Endothelial cell of coronary artery (primary cell): ENCODE measurements around the gene RASAL2. TPM values are rescaled to one million over a fixed set of nuclear protein-coding genes. Genes with fewer than 3 reads are reported as not detected.

Experiments
- total RNA-seq: library from RNA; depleted of rRNA; stranded (reverse); fragments of >200 nt; gene quantifications from 2 replicates; pipeline ENCODE4 v1.2.3, GENCODE V29; 2014

The RASAL2 gene
- total RNA-seq = 11.1 and 12.9 TPM in 2 replicates

DNA sequence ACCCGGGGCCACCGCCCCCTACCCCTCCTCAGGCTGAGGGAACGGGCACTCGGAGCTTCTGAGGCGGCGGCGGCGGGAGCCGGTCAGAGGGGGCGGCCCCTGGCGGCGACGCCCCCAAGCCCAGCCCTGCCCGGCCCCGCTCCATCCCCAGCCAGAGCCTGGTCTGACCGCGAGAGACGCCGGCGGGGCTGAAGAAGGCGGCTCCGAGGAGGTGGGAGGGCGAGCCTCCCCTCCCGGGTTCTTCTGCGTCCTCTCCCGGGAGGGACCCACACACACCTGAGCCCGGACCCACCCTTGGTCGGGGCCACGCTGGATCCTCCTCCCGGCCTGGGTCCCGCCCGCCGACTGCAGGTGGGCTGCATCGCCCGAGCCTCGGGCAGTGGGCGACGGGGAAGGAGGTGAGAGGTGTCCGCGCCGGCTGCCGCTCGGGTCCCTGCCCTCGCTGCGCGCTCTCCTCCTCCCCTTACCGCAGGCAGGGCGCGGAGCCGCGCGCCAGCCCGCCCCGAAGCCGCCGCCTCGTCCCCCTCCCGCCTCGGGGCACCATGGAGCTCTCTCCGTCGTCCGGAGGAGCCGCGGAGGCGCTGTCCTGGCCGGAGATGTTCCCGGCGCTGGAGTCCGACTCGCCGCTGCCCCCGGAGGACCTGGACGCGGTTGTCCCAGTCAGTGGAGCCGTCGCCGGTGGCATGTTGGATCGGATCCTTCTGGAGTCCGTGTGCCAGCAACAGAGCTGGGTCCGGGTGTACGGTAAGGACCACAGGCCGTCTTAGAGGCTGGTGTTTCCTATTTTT, at the start of gene RASAL2:
TSS of gene RASAL2 (plus strand) at position 154 of the 788 bp plus-strand sequence. CDS start at position 543, 389 bp downstream.

DNA sequence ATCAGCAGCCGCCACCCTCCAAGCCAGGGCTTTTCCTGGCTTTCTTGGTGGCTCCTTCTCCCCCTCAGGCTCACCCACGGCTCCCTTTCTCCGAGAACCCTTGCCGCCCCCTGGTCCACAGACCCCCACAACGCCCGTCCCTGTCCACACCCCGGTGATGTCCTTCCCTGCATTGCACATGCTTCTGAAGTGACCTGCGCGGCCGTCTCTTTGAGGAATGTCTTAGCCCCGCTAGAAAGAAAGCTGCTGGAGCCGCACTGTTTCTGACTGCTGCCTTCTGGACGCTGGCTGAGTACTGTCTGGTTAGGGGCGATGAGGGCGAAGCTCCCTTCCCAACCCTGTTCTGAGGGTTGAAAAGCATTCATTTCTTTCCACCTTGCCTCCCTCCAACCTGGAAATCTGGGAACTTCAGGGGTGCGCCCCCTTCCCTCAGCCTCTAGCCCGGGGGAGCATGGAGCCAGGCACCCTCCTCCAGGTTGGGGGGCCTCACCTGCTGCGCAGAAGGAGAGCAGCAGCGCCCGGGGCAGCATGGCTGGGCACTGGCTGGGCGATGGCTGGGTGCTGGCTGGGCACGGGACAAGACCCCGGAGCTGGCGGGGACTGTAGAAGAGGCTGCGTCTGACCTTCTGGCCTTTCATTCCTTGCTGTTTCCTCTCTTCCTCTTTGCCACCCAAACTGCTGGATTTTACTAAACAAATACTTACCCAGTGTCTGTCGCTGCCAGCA, 402.7 kb downstream of the RASAL2 start, which contains the start of gene CLEC20A:
TSS of gene CLEC20A (minus strand) at position 555 of the 726 bp plus-strand sequence. CDS start at position 530, 25 bp downstream.

GRCh38 chr1:178512566-178513277, 418.8 kb downstream of the RASAL2 start, which contains the start of gene TEX35:
Gene TEX35 (plus strand): TSS chr1:178513109. CDS start chr1:178513189, 80 bp downstream.

Other genes starting within 250 kb of the RASAL2 start
- 0.45 and 0.66 TPM in 2 replicates for gene SEC16B, start 124.0 kb upstream of the RASAL2 start, total RNA-seq